NCI-H345 treated with DMSO at 0.1 percent for 48 hours (cell line): Measurements from ENCODE around the gene COL23A1.
A peak's percentile ranks its signal among the peaks of the same experiment; 100 is the strongest.

Experiments used
- DNase-seq: peaks from one replicate; lab custom pipeline; 2025; ENCODE audit not compliant: unreplicated experiment; lab: John Stamatoyannopoulos, UW

COL23A1 gene

GRCh38 chr5:178590141-178590923, at the start of gene COL23A1:
Gene COL23A1 (minus strand): TSS chr5:178590393.
- DNase-seq: peak; percentile 15

GRCh38 chr5:178637356-178638074, 47.3 kb upstream of the COL23A1 start:
- no peak for DNase-seq

GRCh38 chr5:178632285-178632684, 42.1 kb upstream of the COL23A1 start:
- no peak for DNase-seq

- DNase-seq: no peak
Observed at GRCh38 chr5:178630951-178631350, 40.8 kb upstream of the COL23A1 start.

DNA sequence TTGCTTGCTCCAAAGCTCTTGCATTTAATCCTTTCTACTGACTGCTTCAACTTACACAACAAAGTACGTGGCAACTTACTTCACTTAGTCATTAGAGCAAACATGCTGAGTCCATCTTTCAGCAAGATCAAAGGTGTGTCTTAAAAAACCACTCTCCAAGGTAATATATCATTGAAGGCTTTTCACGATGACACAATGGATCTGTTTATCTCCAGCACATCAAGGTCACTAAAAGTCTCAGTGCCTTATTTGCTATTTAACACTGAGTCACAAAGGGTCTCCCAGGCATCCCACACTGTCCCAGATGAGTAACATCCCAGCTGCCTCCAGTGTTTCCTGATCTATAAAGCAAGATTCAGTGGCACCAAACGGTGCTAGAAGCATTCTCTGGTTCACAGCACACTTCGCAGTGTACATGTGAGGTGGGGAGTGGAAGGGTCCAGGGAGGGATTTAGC, 40.3 kb upstream of the COL23A1 start:
- DNase-seq: no peak

DNA sequence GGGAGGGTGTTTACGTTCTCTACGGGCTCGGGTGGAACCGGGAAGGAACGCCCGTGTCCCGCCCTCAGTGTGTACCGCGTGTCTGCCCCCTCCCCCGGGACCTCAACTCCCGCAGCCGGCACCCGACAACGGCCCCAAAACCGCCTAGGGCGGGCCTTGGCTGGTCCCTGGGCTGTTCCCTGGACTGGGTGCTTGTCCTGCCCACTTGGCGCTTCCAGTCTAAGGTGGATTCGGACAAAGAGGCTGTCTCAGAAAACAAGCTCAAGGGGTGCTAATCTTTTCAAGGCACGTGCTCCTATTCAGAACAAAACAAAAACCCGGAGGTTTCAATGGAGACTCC, 37.0 kb upstream of the COL23A1 start:
- no peak for DNase-seq

DNA sequence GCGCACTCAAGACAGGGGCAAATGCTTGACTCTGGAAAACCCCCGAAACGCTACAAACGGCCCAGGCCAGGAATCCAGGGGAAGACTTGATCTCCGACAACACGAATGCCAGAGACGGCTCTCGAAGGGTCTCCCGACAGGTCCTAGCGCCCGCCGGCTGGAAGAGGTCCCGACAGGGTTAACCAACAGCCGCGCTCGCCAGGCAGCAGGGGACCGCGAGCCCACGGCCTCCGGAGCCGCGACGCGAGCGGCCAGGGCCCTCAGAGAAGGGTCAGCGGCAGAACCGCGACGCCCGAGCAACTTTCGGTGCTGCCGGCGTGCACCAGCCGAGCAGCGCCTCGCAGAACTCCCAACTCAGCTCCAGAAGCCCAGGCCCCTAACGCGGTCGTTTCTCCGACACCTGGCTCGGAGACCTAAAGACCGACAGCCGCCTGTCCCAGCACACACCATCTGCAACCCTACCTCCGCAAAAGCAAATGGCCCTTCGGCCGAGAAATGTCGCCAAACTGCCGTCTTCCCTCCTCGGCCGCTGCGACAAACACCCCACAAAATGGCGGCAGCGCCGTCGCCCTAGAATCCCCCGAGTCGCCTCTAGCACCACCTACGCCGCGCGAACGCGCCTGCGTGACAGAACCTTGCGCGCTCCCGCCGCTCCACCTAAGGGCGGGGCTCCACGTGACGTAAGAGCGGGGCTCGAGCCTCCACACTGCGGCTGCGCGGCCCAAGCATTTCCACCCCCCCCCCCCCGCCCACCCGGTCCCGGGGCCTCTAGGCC, 36.5 kb upstream of the COL23A1 start, which contains the start of gene CLK4:
TSS of gene CLK4 (minus strand) at position 567 of the 775 bp plus-strand sequence. CDS start 3,634 bp downstream, outside the sequence.
- peak; percentile 90 for DNase-seq

DNA sequence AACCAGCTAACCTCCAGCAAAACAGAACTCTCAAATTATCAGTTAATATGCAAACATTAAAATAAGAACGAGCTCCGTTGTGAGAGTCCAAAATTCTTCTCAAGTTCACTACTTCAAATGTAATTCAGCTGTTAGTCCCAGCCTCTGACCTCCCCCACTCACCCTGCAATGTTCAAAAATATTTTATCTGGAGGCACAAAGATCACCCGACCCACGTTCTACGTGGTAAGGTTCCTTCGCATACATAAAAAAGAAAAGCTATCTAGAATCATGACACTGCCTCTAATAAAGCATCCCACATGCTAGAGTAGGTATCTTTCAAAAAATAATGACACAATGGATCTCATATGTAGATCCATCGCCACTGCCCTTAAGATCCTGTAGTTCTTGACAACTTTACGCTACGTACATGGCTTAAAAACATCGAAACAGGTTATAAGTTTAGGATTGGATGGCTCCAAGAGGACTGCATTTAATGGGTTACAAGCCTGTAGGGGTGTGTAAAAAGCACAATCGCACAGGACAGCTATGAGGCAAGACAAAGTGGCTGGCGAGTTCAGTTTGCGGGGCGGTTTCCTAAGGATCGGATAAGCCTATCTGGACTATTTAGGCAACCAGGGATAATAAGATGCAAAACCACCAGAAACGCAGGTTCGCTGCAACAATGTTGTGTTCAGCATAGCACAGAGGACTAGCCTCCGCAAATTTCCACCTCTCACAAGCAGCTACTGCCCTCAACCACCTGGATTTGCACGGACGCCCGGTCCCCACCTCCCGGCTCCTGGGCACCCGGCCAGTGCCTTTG, 35.7 kb upstream of the COL23A1 start:
- DNase-seq: peak; percentile 43

DNA sequence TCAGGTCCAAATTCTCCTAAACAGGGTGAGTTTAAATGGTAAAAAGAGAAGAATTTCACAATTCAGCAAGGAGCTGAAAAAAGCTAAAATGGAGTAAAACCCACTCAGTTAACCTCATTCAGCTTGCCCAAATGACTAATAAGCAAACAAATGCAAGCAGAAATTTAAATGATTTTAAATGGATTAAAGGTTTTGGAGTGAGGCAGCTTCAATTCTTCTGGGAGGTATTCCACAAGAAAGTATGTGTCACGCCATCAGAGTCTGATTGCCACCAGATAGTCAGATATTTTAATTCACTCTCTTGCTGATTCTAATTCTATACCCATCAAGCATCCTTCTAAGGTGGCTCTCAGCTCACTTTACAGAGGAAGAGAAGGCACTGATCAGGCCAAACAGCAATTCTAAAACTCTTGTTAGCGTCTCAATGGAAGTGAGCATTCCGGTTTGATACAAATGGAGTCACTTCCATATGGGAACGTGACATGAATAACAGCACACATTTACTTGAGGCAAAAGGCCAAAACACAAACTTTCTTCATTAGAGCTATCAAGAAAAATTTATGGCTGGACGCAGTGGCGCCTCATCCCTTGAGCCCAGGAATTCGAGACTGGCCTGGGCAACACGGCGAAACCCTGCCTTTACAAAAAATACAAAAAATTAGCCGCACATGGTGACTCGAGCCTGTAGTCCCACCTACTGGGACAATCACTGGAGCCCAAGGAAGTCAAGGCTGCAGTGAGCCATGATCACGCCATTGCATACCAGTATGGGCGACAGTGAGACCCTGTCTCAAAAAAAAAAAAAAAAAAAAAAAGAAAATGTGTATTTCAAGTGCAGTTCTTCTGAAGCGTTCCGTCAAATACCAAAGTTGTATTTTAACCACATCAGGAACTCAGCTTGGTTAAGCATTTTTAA, 34.7 kb upstream of the COL23A1 start:
- no peak for DNase-seq

DNA sequence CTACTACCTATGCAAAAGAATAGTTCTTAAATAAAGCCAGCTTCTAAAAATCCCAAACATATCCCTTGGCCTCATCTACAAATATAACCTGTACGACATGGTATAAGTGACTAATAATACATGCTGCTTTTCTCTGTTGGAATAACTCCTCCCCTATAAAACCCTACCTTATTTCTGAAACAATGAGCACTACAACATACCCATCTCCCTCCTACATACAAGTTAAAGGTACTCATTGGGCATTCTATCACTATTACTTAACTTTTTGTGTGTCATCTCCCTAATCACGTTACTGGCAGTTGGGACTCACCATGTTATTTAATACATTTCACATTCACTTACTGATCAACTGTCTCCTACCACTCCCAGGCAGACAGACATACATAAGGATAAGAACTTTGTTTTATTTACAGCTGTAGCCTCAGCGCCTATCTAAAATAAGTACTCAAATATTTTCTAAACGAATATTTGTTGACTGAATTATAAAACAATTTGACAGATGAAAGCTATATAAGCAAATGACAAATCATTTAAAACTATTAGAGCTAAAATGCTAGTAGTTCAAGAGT, 32.6 kb upstream of the COL23A1 start:
- no peak for DNase-seq

DNA sequence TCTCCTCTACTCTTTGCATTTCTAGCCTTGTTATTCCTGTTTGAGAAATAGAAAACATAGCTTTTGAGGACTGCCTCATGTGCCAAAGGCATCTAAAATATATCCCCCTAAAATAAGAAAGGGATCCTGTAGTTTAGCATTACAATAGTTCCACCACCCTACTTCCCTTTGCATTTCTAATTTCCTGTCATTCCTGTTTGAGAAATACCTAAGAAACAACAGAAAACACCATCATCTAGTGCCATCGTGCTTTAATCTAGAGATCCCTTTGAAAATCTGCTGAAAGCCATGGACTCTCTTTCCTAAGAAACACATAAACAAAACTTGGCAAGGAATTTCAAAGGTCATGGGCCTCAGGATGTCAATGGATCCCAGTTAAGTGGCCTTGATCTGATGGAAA, 29.2 kb upstream of the COL23A1 start:
- DNase-seq: no peak

DNA sequence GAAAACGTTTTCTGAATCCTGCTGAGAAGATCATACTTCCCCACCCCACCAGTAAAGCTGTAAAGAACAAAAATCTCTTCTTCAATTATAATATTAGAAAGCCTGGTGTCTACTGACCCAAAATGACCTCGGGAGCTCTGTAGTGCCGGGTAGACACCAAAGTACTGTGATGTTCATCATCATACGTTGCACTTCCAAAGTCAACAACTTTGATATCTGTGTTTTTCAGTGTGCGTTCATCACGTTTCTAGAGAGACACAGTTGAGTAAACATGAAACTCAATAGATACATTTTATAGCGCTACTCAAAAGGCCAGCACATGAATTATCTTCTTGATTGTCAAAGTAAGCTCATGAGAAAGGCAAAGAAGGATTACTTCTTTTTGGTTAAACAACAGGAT, 22.1 kb upstream of the COL23A1 start:
- DNase-seq: no peak

GRCh38 chr5:178606269-178606668, 16.1 kb upstream of the COL23A1 start:
- no peak for DNase-seq

DNA sequence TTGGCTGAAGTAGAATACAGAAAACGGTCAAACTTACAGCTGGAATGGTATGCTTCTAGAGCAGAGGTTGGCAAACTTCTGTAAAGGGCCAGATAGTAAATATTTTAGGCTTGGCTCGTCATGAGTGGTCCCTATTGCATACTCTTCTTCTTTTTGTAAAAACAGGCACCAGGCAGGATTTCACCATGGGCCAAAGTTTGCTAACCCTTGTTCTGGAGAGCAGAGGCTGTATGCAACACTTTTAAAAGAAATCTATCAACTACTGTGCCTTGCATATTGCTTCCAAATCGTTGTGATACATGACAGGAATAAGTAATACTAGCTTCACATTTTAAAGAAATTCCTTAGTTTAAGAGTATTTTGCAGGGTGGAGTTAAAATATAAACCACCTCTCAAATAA, 15.6 kb upstream of the COL23A1 start:
- no peak for DNase-seq

DNA sequence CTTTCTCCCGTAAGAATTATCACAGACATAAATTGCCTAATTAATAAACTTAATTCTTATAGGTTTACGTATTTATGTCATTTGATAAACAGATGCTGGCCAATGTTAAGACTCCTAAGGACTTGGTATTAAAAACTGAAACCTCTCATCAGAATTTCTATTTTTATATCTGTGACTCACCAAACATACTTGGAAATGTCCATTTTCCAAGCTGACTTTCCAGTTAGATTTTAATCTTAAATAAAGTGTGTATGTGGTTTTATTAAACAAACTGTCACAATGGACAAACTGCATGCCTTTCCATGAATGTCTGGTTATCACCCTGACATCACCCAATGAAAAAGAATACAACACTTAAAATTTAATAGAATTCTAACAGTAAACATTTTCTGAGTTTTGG, 12.6 kb upstream of the COL23A1 start:
- DNase-seq: no peak

GRCh38 chr5:178595750-178596149, 5.6 kb upstream of the COL23A1 start:
- DNase-seq: no peak

DNA sequence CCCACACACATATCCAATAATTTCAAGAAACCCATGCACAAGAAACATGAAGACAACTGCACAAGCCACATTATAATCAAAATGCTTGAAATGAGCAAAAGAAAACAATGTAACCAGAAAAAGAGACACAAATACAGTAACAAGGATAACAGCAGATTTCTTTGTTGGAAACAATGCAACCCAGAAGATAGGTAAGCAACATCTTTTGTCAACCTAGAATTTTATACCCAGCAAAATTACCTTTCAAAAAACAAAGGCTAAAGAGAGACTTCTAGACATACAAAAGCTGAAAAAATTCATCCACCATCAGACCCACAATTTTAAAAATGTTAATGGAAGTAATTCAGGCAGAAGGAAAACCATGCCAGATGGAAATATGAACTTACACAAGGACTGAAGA, 5.0 kb upstream of the COL23A1 start:
- no peak for DNase-seq

GRCh38 chr5:178590924-178591423, 781 bp upstream of the COL23A1 start:
- DNase-seq: no peak
